MM.1S (cell line): ENCODE data around the gene ACOT6.

Experiments
- CTCF ChIP-seq: fragments of 300-600 bp; sonication (generic); IDR thresholded peaks from 2 replicates; pipeline ENCODE4 v1.5.1; 2016; ENCODE audit warnings: antibody characterized with exemption, low read length, mixed read lengths
- EZH2 ChIP-seq: fragments of 300-600 bp; sonication (generic); optimal IDR thresholded peaks from 2 replicates; pipeline ENCODE3; 2017; ENCODE audit warnings: low read depth, mild to moderate bottlenecking, antibody characterized with exemption, low read length, mixed read lengths
- EZH2phosphoT487 ChIP-seq: fragments of 300-600 bp; sonication (generic); IDR thresholded peaks from 2 replicates; pipeline ENCODE4 v1.6.1; 2018; ENCODE audit warnings: antibody characterized with exemption, low read length

- TF ChIP-seq CTCF, result no peak
- no peak for TF ChIP-seq EZH2
- TF ChIP-seq EZH2phosphoT487, result no peak
These were observed 32.4 kb downstream of the ACOT6 start, which contains the start of gene DNAL1 for GRCh38 chr14:73644531-73645247.
